ENCODE data around the gene RRP12.

Gene RRP12

DNA sequence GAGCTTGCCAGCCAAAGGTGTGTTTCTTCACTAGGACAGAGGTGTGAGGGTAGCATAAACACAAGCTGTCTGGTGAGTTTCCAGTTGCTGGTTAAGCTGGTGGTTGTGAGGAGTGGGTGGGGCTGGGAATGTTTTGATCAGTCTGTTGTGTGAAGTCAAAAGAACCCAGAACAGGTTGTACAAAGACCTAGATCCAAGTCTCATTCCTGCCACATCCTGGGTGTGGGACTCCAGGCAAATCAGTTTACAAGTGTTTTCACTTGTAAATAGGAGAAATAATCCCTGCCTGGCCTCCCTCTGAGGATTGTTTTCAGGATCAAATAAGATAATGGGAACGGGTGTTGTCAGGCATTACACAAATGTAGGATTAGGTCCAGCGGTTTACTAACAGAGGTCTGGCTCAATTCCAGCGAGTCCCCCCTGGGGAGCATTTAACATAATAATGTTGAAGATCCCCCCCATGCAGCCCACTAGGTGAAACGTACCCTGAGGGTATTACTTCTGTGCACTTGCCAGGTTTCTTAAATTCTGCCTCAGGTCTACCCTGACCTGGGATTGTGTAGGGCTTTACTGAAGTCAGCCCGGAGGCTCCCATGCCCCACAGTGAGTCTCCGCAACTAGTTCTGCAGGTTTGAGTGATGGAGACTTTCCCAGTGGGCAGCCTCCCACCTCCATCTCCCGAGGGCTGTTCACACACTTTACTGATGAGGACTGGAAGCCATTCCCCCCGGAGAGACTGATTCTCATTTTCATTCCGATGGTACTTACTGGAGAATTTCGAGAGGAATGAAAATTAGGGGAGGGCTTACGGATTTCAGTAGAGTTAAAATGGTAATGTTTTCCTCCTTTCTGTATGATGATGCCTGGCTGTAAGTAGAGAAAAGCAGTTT lies 64.0 kb downstream of the RRP12 start:
- H3K9ac ChIP-seq (ENCODE audit: low read length): no peak overlapping the region

DNA sequence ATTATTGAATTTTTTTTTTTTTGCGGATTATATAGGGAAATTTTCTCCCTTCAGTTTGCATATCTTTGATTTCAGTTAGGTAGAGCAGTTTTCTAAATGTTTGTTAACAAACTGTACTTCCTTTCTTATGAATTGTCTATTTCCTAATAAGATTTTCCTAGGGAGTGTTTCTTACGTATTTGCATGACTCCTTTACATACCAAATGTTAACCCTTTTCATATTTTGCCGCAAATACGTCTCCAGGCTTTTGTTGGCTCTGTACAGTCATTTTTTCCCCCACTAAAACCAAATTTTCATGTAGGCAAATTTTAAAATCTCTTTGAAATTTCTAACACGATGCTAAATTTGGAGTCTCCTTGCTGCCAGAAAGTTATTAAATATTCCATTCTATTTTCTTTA lies 64.7 kb downstream of the RRP12 start:
- H3K27me3 ChIP-seq (ENCODE audit: control insufficient read depth, insufficient read depth, low read length): no peaks in the 10 kb centered on the region
- H3K4me3 ChIP-seq (ENCODE audit: low read length): no peak overlapping the region
- H3K36me3 ChIP-seq (ENCODE audit: control insufficient read depth, insufficient read depth, low read length): no peaks in the 10 kb centered on the region
- H3K9ac ChIP-seq (ENCODE audit: low read length): no peak overlapping the region
- peaks cover 6% of the 10 kb centered on the region for H3K4me1 ChIP-seq (ENCODE audit: control insufficient read depth, insufficient read depth, low read length)
- H3K27ac ChIP-seq (ENCODE audit: low read depth, low read length): no peak overlapping the region

More for the DNA sequence above, 64.0 kb downstream of the RRP12 start:
- H3K4me1 ChIP-seq (ENCODE audit: control insufficient read depth, insufficient read depth, low read length): no peaks in the 10 kb centered on the region
- H3K4me3 ChIP-seq (ENCODE audit: low read length): no peak overlapping the region
- H3K36me3 ChIP-seq (ENCODE audit: control insufficient read depth, insufficient read depth, low read length): no peaks in the 10 kb centered on the region
- no peaks in the 10 kb centered on the region for H3K27me3 ChIP-seq (ENCODE audit: control insufficient read depth, insufficient read depth, low read length)
- no peak overlapping the region for H3K27ac ChIP-seq (ENCODE audit: low read depth, low read length)

DNA sequence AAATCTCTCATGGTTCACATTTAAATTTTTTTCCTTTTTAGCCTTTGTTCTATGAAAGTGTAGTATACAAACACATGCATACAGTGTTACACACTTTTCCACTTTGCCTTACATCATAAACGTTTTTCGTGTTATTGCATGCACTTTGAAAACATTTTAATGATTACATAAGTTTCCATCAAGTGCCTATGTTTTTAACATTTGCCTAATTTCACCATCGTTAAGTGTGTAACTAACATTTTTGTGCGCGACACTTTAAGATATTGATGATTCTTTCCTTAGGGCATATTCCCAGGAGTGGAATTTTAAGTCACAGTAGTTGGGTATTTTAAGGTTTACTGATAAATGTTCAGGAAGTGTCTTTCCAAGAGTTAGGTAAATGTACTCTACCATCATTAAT lies 65.1 kb downstream of the RRP12 start:
- Histone ChIP-seq H3K36me3 (ENCODE audit: control insufficient read depth, insufficient read depth, low read length) (no peaks in the 10 kb centered on the region), H3K27me3 (ENCODE audit: control insufficient read depth, insufficient read depth, low read length) (no peaks in the 10 kb centered on the region), H3K4me1 (ENCODE audit: control insufficient read depth, insufficient read depth, low read length) (peaks cover 6% of the 10 kb centered on the region), H3K4me3 (ENCODE audit: low read length) (no peak overlapping the region), H3K9ac (ENCODE audit: low read length) (no peak overlapping the region), H3K27ac (ENCODE audit: low read depth, low read length) (no peak overlapping the region)

DNA sequence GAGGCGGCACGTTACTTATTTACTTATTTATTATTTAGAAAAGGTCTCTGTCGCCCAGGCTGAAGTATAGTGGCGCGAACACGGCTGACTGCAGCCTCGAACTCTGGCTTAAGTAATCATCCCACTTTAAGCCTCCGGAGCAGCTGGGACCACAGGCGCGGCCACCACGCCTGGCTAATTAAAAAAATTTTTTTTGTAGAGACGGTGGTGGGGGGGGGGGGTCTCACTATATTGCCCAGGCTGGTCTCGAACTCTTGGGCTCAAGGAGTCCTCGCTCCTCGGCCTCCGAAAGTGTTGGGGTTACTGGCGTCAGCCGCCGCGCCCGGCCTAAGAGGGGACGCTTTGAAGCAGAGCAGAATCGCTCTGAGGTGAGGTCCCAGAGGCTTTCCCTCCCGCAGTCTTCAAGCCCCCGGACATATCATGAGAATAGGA lies 65.9 kb downstream of the RRP12 start:
- H3K27me3 ChIP-seq (ENCODE audit: control insufficient read depth, insufficient read depth, low read length): no peaks in the 10 kb centered on the region
- H3K27ac ChIP-seq (ENCODE audit: low read depth, low read length): no peak overlapping the region
- peaks cover 6% of the 10 kb centered on the region for H3K4me1 ChIP-seq (ENCODE audit: control insufficient read depth, insufficient read depth, low read length)
- peak overlapping the region; percentile 71 for H3K4me3 ChIP-seq (ENCODE audit: low read length)
- H3K9ac ChIP-seq (ENCODE audit: low read length): no peak overlapping the region
- H3K36me3 ChIP-seq (ENCODE audit: control insufficient read depth, insufficient read depth, low read length): no peaks in the 10 kb centered on the region

DNA sequence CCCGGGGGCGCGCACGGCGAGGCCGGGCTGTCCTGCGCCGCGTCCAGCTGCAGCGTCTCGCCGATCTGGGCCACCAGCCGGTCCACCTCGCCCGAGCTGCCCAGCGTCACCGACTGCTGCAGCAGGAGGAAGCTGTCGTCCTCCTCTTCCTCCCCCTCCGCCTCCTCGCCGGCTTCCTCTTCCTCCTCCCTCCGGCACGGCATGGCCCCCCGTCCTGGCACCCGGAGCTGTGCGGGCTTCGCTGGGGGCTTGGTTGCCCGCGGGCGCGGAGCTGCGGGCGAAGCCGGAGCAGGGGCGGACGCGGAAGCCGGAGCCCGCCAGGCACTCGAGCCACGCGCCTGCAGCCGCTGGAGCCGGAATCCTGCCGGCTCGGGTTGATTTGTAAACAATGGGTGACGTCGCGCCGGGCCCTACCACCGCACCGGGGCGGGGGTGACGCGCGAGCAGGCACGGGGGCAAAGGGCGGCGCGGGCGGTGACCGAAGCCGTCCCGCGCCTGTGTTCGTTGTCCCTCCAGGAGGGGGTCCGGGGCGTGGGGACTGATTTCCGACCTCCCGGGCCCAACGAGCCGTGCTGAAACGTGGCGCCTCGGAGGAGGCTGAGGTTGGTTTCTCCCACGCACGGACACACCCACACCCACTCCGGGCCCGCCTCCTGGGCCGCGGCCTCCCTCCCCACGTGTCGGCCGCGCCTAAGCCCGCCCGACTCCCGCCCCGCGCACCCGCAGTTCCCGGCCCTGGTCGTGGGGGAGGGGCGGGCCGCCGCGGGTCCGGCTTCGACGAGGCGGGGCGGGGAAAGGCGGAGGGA lies 66.6 kb downstream of the RRP12 start, which contains the start of gene FRAT2:
Gene FRAT2 (minus strand): TSS at position 360 of the 806 bp plus-strand sequence. CDS start 157 bp downstream, at position 203.
- Histone ChIP-seq H3K36me3 (ENCODE audit: control insufficient read depth, insufficient read depth, low read length) (no peaks in the 10 kb centered on the region), H3K27ac (ENCODE audit: low read depth, low read length) (peak within 1 kb of the TSS; percentile 95), H3K4me1 (ENCODE audit: control insufficient read depth, insufficient read depth, low read length) (peaks cover 6% of the 10 kb centered on the region), H3K9ac (ENCODE audit: low read length) (peak within 1 kb of the TSS; percentile 81), H3K27me3 (ENCODE audit: control insufficient read depth, insufficient read depth, low read length) (no peaks in the 10 kb centered on the region), H3K4me3 (ENCODE audit: low read length) (peak within 1 kb of the TSS; percentile 89)

DNA sequence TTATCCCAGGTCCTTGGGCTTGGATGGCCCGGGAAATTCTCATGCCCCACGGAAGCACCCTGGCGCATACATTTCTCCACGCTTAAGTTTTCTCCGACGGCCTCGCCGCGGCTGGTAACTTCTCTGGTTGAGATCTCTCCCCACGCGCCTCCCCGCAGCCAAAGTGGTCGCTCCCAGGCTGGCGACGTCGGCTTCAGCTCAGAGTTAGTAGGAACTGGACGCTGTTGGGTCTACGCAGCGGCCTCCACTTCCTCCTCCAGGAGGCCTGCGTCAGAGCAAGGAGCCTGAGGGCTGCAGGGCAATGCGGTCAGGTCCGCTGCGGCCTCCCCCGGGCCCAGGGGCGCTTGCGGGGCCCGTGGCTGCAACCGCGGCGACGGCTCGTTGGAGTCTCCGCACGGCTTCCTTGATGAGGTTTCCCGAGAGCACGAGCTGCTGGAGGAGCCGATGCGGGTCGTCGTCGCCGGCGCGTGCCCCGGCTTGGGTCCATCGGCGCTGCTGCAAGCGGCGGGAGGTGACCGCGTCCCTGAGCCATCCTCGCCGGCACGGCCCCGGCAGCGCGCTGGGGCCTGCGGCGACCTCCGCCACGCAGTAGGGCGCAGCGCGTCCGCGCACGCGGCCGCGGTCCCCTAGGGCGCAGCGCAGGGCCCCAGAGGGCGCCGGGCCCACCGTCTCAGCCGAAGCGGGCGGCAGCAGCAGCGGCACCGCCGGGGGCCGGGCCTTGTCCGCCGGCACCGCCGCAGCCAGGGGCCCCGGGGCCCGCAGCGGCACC lies 67.4 kb downstream of the RRP12 start:
- H3K27me3 ChIP-seq (ENCODE audit: control insufficient read depth, insufficient read depth, low read length): no peaks in the 10 kb centered on the region
- H3K4me3 ChIP-seq (ENCODE audit: low read length): peak overlapping the region; percentile 89
- peak overlapping the region; percentile 28 for H3K9ac ChIP-seq (ENCODE audit: low read length)
- peak overlapping the region; percentile 95 for H3K27ac ChIP-seq (ENCODE audit: low read depth, low read length)
- H3K36me3 ChIP-seq (ENCODE audit: control insufficient read depth, insufficient read depth, low read length): peaks cover 5% of the 10 kb centered on the region
- peaks cover 6% of the 10 kb centered on the region for H3K4me1 ChIP-seq (ENCODE audit: control insufficient read depth, insufficient read depth, low read length)

DNA sequence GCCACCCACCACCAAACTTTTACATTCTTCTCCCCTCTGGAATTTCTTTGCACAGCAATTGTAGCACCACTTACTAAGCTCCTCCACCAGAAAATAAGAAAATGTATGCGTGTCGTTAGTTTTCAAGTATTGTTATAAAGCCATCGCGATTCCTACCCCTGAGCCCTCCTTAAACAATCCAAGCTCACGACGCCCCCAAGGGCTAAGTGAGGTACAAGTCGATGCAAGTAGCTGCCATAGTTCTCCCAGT lies 67.9 kb downstream of the RRP12 start:
- peak overlapping the region; percentile 95 for H3K27ac ChIP-seq (ENCODE audit: low read depth, low read length)
- peak overlapping the region; percentile 89 for H3K4me3 ChIP-seq (ENCODE audit: low read length)
- peak overlapping the region; percentile 28 for H3K9ac ChIP-seq (ENCODE audit: low read length)
- H3K4me1 ChIP-seq (ENCODE audit: control insufficient read depth, insufficient read depth, low read length): peaks cover 6% of the 10 kb centered on the region
- peaks cover 10% of the 10 kb centered on the region for H3K36me3 ChIP-seq (ENCODE audit: control insufficient read depth, insufficient read depth, low read length)
- H3K27me3 ChIP-seq (ENCODE audit: control insufficient read depth, insufficient read depth, low read length): no peaks in the 10 kb centered on the region

DNA sequence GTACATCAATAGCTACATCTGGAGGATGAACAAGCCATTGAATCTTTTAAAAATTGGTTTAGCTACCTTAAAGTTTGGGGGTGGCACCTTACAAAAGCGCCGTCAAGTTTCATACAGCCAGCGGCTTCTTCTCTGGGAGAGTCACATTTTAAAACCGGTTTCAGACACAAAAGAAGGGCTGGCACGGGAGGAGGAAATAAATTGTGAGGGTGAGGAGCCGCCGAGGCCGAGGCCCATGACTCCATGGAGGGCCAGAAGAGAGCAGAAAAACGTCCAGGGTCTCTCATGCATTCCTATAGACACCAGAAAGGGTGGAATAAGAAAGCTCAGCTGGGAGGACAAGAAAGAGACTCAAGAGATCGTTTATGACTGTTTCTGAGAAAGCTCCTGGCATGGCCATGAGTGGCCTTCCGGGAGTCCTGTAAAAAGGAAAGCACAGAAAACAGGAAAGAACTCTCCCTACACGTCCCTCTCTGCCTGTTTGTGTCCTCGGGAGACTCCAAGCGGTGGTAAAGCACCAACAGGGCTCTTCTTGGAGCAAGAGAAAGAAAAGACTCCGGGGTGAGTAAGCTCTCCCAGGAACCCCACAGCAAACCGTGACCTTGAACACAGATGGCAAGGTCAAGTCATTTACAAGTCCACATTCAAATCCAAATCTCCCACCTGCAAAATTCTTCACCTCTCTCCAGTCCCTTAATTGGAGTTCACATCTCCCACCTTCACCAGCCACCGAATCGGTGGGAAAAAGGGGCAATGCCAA lies 68.4 kb downstream of the RRP12 start:
- no peaks in the 10 kb centered on the region for H3K27me3 ChIP-seq (ENCODE audit: control insufficient read depth, insufficient read depth, low read length)
- peak overlapping the region; percentile 28 for H3K9ac ChIP-seq (ENCODE audit: low read length)
- H3K4me3 ChIP-seq (ENCODE audit: low read length): peak overlapping the region; percentile 89
- peaks cover 10% of the 10 kb centered on the region for H3K36me3 ChIP-seq (ENCODE audit: control insufficient read depth, insufficient read depth, low read length)
- H3K4me1 ChIP-seq (ENCODE audit: control insufficient read depth, insufficient read depth, low read length): peaks cover 6% of the 10 kb centered on the region
- peak overlapping the region; percentile 95 for H3K27ac ChIP-seq (ENCODE audit: low read depth, low read length)

DNA sequence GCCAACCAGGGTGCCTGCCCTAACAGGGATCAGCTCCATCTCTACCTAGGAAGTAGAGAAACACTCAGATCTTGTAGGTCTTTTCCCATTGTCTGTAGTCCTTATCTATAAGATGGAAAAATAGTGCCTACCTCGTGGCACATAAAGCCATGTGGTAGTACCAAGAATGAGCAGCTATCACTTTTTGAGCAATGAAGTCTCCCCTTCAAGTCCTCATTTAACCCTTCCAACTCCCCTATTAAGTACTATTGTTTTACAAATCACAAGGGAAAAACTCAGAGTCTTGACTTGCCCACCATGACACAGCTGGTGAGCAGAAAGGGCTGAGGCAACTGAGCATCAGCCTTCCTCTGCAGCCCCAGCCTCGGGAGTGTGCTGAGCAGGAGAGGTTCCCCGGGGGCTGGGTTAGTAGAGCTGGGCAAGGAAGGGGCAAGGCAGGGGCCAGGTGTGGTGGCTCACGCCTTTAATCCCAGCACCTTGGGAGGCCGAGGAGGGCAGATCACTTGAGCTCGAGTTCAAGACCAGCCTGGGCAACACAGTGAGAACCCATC lies 69.9 kb downstream of the RRP12 start:
- Histone ChIP-seq H3K4me1 (ENCODE audit: control insufficient read depth, insufficient read depth, low read length) (peaks cover 6% of the 10 kb centered on the region), H3K36me3 (ENCODE audit: control insufficient read depth, insufficient read depth, low read length) (peaks cover 10% of the 10 kb centered on the region), H3K27me3 (ENCODE audit: control insufficient read depth, insufficient read depth, low read length) (no peaks in the 10 kb centered on the region), H3K9ac (ENCODE audit: low read length) (no peak overlapping the region), H3K4me3 (ENCODE audit: low read length) (peak overlapping the region; percentile 89), H3K27ac (ENCODE audit: low read depth, low read length) (no peak overlapping the region)

DNA sequence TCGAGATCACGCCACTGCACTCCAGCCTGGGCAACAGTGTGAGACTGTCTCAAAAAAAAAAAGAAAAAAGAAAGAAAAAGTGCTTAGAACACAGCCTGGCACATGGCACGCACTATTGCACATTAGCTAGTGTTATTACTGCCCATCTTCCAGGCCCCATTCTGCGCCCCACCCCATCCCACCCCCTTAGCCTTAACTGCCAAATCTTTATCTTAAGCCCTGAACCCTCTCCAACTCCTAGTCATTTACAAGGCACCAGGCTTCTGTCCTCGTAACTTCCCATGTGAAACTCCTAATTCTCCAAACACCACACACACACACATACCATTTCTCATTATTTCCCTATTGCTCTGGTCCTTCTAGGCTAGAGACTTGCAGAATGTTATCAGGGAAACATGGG lies 71.4 kb downstream of the RRP12 start:
- Histone ChIP-seq H3K27ac (ENCODE audit: low read depth, low read length) (no peak overlapping the region), H3K4me1 (ENCODE audit: control insufficient read depth, insufficient read depth, low read length) (peaks cover 6% of the 10 kb centered on the region), H3K36me3 (ENCODE audit: control insufficient read depth, insufficient read depth, low read length) (peaks cover 10% of the 10 kb centered on the region), H3K9ac (ENCODE audit: low read length) (no peak overlapping the region), H3K4me3 (ENCODE audit: low read length) (no peak overlapping the region), H3K27me3 (ENCODE audit: control insufficient read depth, insufficient read depth, low read length) (no peaks in the 10 kb centered on the region)

DNA sequence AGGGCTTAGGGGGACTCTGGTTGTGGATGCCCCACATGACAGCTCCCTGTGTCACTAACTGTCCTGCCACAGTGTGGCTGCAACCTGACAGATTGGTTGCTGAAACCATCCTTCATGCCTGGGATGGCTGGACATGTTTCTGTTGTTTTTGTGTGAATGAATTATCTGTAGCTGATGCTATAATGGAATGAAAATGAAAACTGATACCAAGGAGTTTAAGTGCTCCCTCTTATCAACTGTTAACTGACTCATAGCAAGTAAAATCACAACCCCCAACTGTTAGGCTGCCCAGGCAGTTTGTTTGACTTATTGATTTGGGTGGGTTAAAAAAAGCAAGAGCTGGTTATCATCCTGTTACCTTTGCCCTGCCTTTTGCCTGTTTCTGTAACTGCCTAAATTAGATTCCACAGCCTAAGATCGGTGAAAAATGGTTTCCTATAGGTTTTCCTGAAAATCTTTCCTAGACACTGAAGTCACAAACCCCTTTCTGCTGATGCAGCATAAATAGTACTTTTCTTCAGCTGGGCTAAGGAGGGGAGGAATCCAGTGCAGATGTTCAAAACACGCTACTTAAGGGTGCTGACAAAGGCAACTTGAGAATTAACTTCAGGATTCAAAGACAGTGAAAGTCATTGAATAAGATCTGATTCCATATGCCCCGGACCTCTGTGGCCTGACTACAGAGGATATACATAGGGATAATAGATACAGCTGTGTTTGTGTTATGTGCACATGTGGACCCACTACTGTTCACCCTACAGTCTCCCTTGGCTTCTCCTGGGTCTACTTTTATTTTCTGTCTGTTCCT lies 72.3 kb downstream of the RRP12 start:
- Histone ChIP-seq H3K36me3 (ENCODE audit: control insufficient read depth, insufficient read depth, low read length) (peaks cover 10% of the 10 kb centered on the region), H3K27me3 (ENCODE audit: control insufficient read depth, insufficient read depth, low read length) (no peaks in the 10 kb centered on the region), H3K4me3 (ENCODE audit: low read length) (no peak overlapping the region), H3K27ac (ENCODE audit: low read depth, low read length) (no peak overlapping the region), H3K9ac (ENCODE audit: low read length) (peak overlapping the region; percentile 26), H3K4me1 (ENCODE audit: control insufficient read depth, insufficient read depth, low read length) (peaks cover 6% of the 10 kb centered on the region)

All from rectal smooth muscle tissue (tissue), 1 donor.